Left ventricle myocardium inferior (tissue), 1 donor: ENCODE data around the gene GLP2R. TPM values are rescaled to one million over a fixed set of nuclear protein-coding genes. Genes with fewer than 3 reads are reported as not detected.
"Not testable (repeated sequence)": the region's sequence is repeated elsewhere in the genome, so short reads cannot be mapped to it uniquely, and the experiment has no call there.

Experiments
- DNase-seq: peaks from one replicate; pipeline ENCODE4 v3.0.0-alpha.2; 2020
- H3K27ac ChIP-seq: fragments of 200-600 bp; replicated peaks from 2 replicates; pipeline ENCODE4 v1.8.0; 2021
- H3K27me3 ChIP-seq: fragments of 200-600 bp; 2 replicates; pipeline ENCODE4 v1.8.0; 2021; ENCODE audit warnings: low read depth
- H3K36me3 ChIP-seq: fragments of 200-600 bp; 2 replicates; pipeline ENCODE4 v1.8.0; 2021
- H3K4me1 ChIP-seq: fragments of 200-600 bp; 2 replicates; pipeline ENCODE4 v1.8.0; 2021
- H3K4me3 ChIP-seq: fragments of 200-600 bp; 2 replicates; pipeline ENCODE4 v1.8.0; 2021; ENCODE audit warnings: mild to moderate bottlenecking, moderate library complexity
- H3K9me3 ChIP-seq: fragments of 200-600 bp; replicated peaks from 2 replicates; pipeline ENCODE4 v1.8.0; 2021
- CTCF ChIP-seq: fragments of 200-600 bp; IDR thresholded peaks from 2 replicates; pipeline ENCODE4 v1.8.0; 2021; ENCODE audit warnings: antibody characterized with exemption, mild to moderate bottlenecking, borderline replicate concordance
- intact Hi-C: fragments of 100-400 bp; cut with micrococcal nuclease; formaldehyde crosslinking; loops from one replicate; pipeline ENCODE4 v1.11.0; 2022
- total RNA-seq: library from RNA; stranded (reverse); fragmentation: NEBNext Ultra II Directional; extraction: Animal tissue kit (Norgen Biotek cat#: 25700); gene quantifications from one replicate; pipeline ENCODE4 v1.2.1, GENCODE V29; 2021
- donor health status: DM: no; HTN: yes; CAD: no; lungs with severe emphysema.

The GLP2R gene
- total RNA-seq, 1 donor from 2014 or later: not detected

- Histone ChIP-seq H3K4me1 (no peaks in the 10 kb centered on the region), H3K36me3 (peaks cover 60% of the 10 kb centered on the region)
Observed at GRCh38 chr17:9916108-9916507, 90.4 kb downstream of the GLP2R start.

GRCh38 chr17:9917131-9917530 lies 91.4 kb downstream of the GLP2R start:
- H3K4me1 ChIP-seq: no peaks in the 10 kb centered on the region
- TF ChIP-seq CTCF: no peak
- H3K9me3 ChIP-seq: no peaks in the 10 kb centered on the region
- intact Hi-C loops: no loop called here
- H3K4me3 ChIP-seq: no peak overlapping the region
- peak; percentile 10 for DNase-seq
- no peaks in the 10 kb centered on the region for H3K27me3 ChIP-seq
- H3K27ac ChIP-seq: no peak overlapping the region
- H3K36me3 ChIP-seq: peaks cover 60% of the 10 kb centered on the region

More at GRCh38 chr17:9916108-9916507, 90.4 kb downstream of the GLP2R start:
- peak; percentile 9 for DNase-seq
- no peak for TF ChIP-seq CTCF
- no peak overlapping the region for H3K4me3 ChIP-seq
- no peaks in the 10 kb centered on the region for H3K9me3 ChIP-seq
- H3K27me3 ChIP-seq: no peaks in the 10 kb centered on the region
- intact Hi-C loops: no loop called here
- no peak overlapping the region for H3K27ac ChIP-seq

- intact Hi-C loops: no loop called here
- H3K4me3 ChIP-seq: no peak overlapping the region
- H3K9me3 ChIP-seq: no peaks in the 10 kb centered on the region
- TF ChIP-seq CTCF: no peak
- peak; percentile 12 for DNase-seq
- no peak overlapping the region for H3K27ac ChIP-seq
- peaks cover 60% of the 10 kb centered on the region for H3K36me3 ChIP-seq
- no peaks in the 10 kb centered on the region for H3K27me3 ChIP-seq
- no peaks in the 10 kb centered on the region for H3K4me1 ChIP-seq
Observed at GRCh38 chr17:9917801-9918200, 92.1 kb downstream of the GLP2R start.

GRCh38 chr17:9918352-9918751 lies 92.6 kb downstream of the GLP2R start:
- no peak overlapping the region for H3K27ac ChIP-seq
- DNase-seq: peak; percentile 8
- H3K4me3 ChIP-seq: no peak overlapping the region
- no peak for TF ChIP-seq CTCF
- peaks cover 60% of the 10 kb centered on the region for H3K36me3 ChIP-seq
- no peaks in the 10 kb centered on the region for H3K27me3 ChIP-seq
- intact Hi-C loops: no loop called here
- H3K9me3 ChIP-seq: no peaks in the 10 kb centered on the region
- H3K4me1 ChIP-seq: no peaks in the 10 kb centered on the region

- H3K4me1 ChIP-seq: no peaks in the 10 kb centered on the region
- peak; percentile 7 for DNase-seq
- no peak for TF ChIP-seq CTCF
- no peak overlapping the region for H3K27ac ChIP-seq
- no peaks in the 10 kb centered on the region for H3K9me3 ChIP-seq
- no peak overlapping the region for H3K4me3 ChIP-seq
- peaks cover 60% of the 10 kb centered on the region for H3K36me3 ChIP-seq
- H3K27me3 ChIP-seq: no peaks in the 10 kb centered on the region
- intact Hi-C loops: no loop called here
Observed at GRCh38 chr17:9918804-9919352, 93.2 kb downstream of the GLP2R start.

- H3K4me1 ChIP-seq, H3K27me3 ChIP-seq, H3K27ac ChIP-seq, H3K4me3 ChIP-seq, DNase-seq, H3K9me3 ChIP-seq, intact Hi-C loops: not testable (repeated sequence)
- H3K36me3 ChIP-seq: peaks cover 42% of the 10 kb centered on the region
Observed at GRCh38 chr17:9921216-9921615, 95.5 kb downstream of the GLP2R start.
